ENCODE results near the gene SLC25A1.

The SLC25A1 gene

DNA sequence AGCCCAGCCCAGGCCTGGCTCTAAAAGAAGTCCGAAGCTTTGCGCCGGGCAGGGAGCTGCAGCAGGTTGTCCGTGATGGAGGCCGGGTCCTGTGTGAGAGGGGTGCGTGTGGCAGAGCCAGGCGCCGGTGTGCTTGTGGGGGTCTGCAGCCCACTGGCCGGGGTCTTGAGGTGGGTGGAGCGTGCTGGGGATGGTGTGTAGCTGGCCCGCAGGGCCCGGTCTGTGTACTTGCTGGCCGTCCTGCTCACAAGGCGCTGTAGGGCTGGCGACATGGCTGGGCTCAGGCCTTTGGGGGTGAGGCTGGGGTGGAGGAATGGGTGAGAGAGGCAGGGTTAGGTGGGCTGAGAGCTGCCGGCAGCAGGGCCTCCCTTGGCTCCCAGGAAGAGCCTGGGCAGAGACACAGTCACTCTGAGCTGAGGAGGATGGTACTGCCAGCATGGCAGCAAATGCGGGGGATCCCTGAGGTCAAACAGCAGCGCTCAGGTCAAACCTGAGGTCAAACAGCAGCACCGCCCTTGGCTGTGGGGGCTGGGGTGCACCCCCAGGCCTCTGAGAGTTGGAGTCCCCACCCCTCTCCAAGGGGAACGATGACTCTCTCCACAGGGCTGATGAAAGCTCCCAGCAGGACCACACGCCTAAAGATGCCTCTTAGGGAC, 44.2 kb downstream of the SLC25A1 start:
- no peak for DNase-seq

DNA sequence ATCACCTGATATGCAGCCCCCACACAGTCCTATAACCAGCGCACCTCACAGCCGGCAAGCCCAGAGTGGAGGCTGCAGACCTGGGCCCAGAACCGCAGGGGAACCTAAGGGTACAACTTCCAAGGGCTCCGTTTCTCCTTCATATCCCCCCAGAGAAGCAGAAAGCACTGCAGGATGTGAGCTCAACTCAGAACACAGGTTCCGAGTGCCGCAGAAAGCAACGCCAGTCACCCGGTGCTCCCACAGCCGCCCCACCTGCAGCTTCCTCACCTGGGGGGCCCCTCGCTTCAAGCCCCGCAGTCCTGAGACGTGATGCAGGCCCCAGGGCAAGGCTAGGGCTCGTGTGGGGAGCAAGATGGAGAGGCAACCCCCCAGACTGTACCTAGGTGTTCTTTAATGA, 45.0 kb downstream of the SLC25A1 start:
- no peak for DNase-seq

DNA sequence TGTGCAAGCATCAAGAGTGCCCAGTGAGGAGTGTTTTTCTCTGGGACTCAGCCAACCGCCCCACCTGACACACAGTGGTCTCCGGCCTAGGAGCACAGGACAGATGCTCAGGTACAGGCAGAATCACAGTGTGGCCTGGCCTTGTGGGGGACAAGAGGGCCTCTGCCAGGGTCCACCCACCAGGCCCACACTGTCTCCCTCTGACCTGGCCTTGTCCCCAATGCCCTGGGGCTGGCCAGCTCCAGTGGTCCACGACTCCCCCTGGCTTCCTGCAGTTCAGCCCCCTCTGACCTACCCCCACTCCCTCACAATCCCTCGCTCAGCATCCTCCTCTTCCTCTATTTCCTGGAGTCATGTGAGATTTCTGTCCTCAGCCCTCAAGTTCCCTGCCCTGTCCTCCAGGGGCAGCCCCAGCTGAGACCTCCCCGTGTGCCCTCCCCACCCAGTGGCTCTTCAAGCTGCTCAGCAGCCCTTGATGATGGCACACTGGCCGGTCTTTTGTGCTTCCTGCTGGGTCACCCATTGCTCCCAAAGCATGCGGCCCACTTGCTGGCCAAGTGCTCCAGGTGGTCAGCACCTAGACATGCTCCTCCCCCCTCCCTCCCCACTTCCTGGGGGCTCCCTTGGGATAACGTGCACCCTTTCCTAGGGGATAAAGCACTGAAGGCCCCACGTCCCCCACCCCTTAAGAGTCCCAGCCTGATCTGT, 45.7 kb downstream of the SLC25A1 start:
- DNase-seq, result no peak

DNA sequence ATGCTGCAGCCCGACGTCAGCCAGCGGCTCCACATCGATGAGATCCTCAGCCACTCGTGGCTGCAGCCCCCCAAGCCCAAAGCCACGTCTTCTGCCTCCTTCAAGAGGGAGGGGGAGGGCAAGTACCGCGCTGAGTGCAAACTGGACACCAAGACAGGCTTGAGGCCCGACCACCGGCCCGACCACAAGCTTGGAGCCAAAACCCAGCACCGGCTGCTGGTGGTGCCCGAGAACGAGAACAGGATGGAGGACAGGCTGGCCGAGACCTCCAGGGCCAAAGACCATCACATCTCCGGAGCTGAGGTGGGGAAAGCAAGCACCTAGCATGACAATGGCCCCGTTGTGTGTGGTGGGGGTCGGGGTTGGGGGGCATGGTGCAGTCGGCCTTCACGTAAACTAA, 46.4 kb downstream of the SLC25A1 start:
- DNase-seq, result no peak

DNA sequence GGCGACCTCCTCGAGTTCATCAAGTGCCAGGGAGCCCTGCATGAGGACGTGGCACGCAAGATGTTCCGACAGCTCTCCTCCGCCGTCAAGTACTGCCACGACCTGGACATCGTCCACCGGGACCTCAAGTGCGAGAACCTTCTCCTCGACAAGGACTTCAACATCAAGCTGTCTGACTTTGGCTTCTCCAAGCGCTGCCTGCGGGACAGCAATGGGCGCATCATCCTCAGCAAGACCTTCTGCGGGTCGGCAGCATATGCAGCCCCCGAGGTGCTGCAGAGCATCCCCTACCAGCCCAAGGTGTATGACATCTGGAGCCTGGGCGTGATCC, 46.9 kb downstream of the SLC25A1 start:
- no peak for DNase-seq

DNA sequence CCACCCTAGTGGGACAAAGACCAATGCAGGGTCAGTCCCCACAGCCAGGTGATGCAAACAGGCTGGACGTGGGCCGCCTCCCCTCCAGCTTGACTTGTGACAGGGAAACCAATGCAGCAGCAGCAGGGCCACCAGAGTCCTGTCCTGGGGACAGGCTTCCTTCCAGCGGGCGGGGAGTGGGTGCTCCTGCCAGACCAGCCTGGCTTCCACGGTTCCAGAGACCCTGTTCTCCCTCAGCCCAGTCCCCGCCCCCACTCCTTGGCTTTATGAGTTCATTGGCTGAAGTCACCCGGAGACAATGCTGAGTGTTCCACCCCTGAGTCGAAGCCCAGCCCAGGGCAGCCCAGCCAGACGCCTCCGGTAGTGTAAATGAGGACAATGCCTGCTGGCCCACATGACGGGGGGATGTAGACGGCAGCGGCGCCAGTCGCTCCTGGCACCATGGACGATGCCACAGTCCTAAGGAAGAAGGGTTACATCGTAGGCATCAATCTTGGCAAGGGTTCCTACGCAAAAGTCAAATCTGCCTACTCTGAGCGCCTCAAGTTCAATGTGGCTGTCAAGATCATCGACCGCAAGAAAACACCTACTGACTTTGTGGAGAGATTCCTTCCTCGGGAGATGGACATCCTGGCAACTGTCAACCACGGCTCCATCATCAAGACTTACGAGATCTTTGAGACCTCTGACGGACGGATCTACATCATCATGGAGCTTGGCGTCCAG, 47.4 kb downstream of the SLC25A1 start, which contains the start of gene TSSK2:
TSSK2 (plus strand) TSS at position 350 of the 726 bp plus-strand sequence; CDS start at position 442, 92 bp downstream.
- no peak for DNase-seq

DNA sequence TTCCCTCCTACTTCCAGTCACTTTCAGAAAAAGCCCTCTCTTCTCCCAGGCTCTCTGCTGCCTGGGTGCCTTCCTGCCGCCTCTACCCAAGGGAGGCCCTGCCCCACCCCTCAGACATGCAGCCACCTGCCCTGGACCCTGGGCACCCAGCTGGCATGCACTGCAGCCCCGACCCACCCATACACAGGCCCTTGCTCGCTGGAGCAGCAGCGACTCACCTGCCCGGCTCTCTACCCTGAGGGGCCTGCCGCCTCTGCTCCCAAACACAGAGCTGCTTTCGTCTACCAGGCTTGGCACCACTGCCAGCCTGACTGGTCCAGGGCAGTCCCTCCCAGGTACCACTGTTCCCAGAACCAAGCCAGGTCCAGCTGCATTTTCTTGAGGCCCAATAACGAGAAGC, 48.7 kb downstream of the SLC25A1 start:
- DNase-seq, result no peak

DNA sequence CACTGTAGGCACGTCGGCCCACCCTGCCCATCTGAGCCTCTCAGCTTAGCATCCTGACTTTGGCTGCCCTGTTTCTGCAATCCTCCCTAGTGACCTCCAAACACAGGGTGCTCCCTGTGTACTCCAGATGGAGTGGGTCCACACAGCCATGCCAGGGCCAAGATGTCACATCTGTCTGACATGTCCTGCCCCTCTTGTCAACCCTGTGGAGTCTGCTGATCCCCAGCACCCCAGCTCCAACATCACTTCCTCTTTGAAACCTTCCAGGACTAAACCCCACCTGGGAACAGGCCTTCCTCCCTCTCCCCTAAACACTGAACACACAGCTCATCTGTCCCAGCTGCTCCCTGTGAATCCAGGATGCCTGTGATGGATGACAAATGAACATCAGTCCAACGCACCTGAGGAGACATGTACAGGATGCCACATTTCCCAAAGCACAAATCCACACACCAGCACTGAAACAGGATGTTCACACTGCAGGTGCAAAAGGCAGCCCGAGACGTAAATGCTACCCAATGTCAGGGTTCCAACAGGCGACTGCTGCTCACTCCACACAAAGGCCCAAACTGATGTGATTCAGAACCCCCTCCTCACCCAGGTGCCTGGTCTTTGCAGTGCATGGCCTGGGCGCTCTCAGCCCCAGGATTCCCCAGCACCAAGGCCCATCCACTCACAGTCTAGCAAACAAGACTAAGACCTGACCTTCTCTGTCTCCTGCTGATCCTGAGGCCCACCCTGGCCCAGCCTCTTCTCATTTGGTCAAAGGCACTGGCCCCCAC, 49.4 kb downstream of the SLC25A1 start:
- no peak for DNase-seq

DNA sequence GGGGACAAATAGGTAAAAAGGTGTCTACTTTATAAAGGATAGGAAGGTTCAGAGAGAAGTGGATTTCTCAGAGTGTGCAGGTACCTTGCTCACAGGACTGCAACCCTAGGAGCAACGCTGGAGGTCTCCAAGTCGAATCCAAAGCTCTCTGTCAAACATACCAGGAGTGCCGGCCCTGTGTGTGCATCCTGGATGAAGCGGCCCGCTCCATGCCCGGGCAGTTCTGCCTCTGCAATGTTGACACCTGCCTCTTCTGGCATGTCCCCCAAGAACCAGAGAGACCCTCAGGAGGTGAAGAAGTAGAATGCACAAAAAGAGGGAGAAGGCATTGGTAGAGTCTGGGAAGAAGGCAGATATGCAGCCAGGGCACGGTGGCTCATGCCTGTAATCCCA, 50.5 kb downstream of the SLC25A1 start:
- DNase-seq, result no peak

DNA sequence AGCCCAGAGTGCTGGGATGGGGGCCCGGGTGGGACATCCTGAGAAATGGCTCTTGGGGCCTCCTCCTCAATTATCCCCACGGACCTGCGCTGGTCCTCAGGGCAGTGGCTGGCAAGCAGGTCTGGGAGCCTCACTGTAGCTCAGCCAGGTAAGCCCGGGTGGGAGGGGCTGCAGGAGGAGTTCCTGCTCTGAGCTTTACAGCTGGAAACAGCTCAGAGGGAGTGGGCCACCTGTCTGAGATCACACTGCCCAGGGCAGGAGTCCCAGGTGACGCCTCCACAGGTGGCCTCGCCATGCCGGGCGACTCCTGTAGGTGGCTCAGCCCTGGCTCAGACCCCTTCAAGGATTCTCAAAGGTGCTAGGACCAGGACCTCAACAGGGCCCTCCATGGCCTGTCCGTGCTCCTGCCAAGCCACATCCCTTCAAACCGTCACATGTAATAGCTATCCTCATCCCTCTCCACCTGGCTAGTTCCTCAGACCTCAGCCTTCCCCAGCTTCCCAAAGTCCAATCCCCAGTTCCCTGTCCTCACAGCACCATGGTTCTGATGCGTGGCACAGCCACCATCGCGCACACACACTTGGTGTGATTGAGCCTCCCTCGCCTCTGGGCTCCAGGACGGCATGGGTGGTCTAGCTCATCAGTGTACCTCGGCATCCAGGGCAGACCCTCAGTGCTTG, 51.1 kb downstream of the SLC25A1 start:
- no peak for DNase-seq

DNA sequence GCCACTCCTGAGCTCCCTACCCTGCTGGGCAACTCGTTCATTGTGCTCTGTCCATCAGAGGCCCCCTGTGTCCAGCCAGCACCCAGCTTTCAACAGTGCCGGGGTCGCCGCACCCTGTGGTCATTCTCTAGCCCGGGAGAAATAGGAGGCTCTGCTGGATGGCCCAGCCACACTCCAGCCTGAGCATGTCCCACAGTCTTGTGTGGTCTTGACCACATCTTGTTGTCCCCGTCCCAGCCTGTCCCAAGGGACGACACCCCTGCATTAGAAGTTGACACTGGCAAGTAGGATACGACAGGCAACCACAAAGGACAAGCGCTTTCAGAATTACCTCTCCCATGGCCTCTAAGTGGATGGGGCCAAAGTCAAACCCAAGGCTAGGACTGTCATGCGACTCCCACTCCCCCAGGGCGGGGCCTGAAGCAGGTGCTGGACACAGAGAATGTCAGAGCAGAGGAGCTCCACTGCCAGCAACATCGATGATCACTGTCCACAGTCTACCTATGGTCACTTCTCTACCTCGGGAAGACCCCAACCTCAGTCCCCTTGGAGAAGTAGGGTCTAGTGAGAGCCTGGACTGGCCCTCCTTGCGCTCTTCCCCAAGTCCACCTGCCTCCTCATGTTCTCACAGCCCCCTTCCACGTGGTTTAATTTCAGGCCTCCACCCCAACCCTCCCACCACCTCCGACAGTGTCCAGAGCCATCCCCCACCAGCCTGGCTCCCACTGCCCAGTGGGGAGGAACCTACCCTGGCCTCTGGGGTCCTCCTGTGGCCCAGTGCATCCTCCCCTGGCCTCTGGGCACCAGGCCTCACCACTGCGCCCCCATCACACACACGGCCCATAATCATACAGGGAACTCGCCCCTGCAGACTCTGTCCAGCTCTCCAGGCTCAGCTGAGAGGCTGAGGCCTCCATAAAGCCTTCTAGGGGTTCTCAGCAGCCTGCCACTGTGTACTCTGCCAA, 51.9 kb downstream of the SLC25A1 start:
- DNase-seq, result no peak
